ENCODE data around the gene GIPC2.
"Not testable (repeated sequence)": the region's sequence is repeated elsewhere in the genome, so short reads cannot be mapped to it uniquely, and the experiment has no call there.

Gene GIPC2

GRCh38 chr1:78047106-78047505, 1.3 kb downstream of the GIPC2 start:
- Histone ChIP-seq H3K4me3 (no peak overlapping the region), H3K4me1 (no peaks in the 10 kb centered on the region), H3K9me3 (no peaks in the 10 kb centered on the region), H3K27me3 (ENCODE audit: low read depth) (no peaks in the 10 kb centered on the region), H3K36me3 (replicated peaks) (no peaks in the 10 kb centered on the region)
- DNase-seq (ENCODE audit: low spot score in 2 of 2) = no peak
- in situ Hi-C loops (cut with MboI; ENCODE audit: low sequenced_read_pairs) = no loop called here

- H3K27me3 ChIP-seq (ENCODE audit: low read depth) = no peaks in the 10 kb centered on the region
- no peaks in the 10 kb centered on the region for H3K36me3 ChIP-seq (replicated peaks)
- H3K4me3 ChIP-seq = no peak overlapping the region
- H3K4me1 ChIP-seq = no peaks in the 10 kb centered on the region
- in situ Hi-C loops (cut with MboI; ENCODE audit: low sequenced_read_pairs) = no loop called here
- H3K9me3 ChIP-seq = no peaks in the 10 kb centered on the region
- DNase-seq (ENCODE audit: low spot score in 2 of 2) = no peak
Observed at GRCh38 chr1:78047631-78048030, 1.9 kb downstream of the GIPC2 start.

- no peak for DNase-seq (ENCODE audit: low spot score in 2 of 2)
- in situ Hi-C loops (cut with MboI; ENCODE audit: low sequenced_read_pairs) = no loop called here
- H3K4me3 ChIP-seq = no peak overlapping the region
- H3K9me3 ChIP-seq = no peaks in the 10 kb centered on the region
- no peaks in the 10 kb centered on the region for H3K4me1 ChIP-seq
- H3K27me3 ChIP-seq (ENCODE audit: low read depth) = no peaks in the 10 kb centered on the region
- no peaks in the 10 kb centered on the region for H3K36me3 ChIP-seq (replicated peaks)
Observed at GRCh38 chr1:78048446-78048845, 2.7 kb downstream of the GIPC2 start.

- in situ Hi-C loops (cut with MboI; ENCODE audit: low sequenced_read_pairs) = no loop called here
- no peaks in the 10 kb centered on the region for H3K9me3 ChIP-seq
- no peaks in the 10 kb centered on the region for H3K4me1 ChIP-seq
- H3K36me3 ChIP-seq (replicated peaks) = no peaks in the 10 kb centered on the region
- no peak overlapping the region for H3K4me3 ChIP-seq
- DNase-seq (ENCODE audit: low spot score in 2 of 2) = no peak
- no peaks in the 10 kb centered on the region for H3K27me3 ChIP-seq (ENCODE audit: low read depth)
Observed at GRCh38 chr1:78049396-78049795, 3.6 kb downstream of the GIPC2 start.

GRCh38 chr1:78051005-78051404, 5.2 kb downstream of the GIPC2 start:
- no peaks in the 10 kb centered on the region for H3K27me3 ChIP-seq (ENCODE audit: low read depth)
- no peak for DNase-seq (ENCODE audit: low spot score in 2 of 2)
- no peaks in the 10 kb centered on the region for H3K36me3 ChIP-seq (replicated peaks)
- no peak overlapping the region for H3K4me3 ChIP-seq
- no peaks in the 10 kb centered on the region for H3K9me3 ChIP-seq
- no peaks in the 10 kb centered on the region for H3K4me1 ChIP-seq
- in situ Hi-C loops (cut with MboI; ENCODE audit: low sequenced_read_pairs) = no loop called here

GRCh38 chr1:78052685-78053405, 7.1 kb downstream of the GIPC2 start:
- Histone ChIP-seq H3K36me3 (replicated peaks) (no peaks in the 10 kb centered on the region), H3K27me3 (ENCODE audit: low read depth) (no peaks in the 10 kb centered on the region; the same call in 1 of the 2 replicates), H3K4me3 (no peak overlapping the region), H3K9me3 (no peaks in the 10 kb centered on the region), H3K4me1 (no peaks in the 10 kb centered on the region)
- in situ Hi-C loops (cut with MboI; ENCODE audit: low sequenced_read_pairs) = no loop called here
- no peak for DNase-seq (ENCODE audit: low spot score in 2 of 2)

- DNase-seq (ENCODE audit: low spot score in 2 of 2) = no peak
- in situ Hi-C loops (cut with MboI; ENCODE audit: low sequenced_read_pairs) = no loop called here
- Histone ChIP-seq H3K9me3 (no peaks in the 10 kb centered on the region), H3K36me3 (replicated peaks) (no peaks in the 10 kb centered on the region), H3K4me3 (no peak overlapping the region), H3K27me3 (ENCODE audit: low read depth) (no peaks in the 10 kb centered on the region; the same call in 1 of the 2 replicates), H3K4me1 (no peaks in the 10 kb centered on the region)
Observed at GRCh38 chr1:78053498-78053897, 7.7 kb downstream of the GIPC2 start.

GRCh38 chr1:78054559-78054958, 8.8 kb downstream of the GIPC2 start:
- no peaks in the 10 kb centered on the region for H3K4me1 ChIP-seq
- no peaks in the 10 kb centered on the region for H3K36me3 ChIP-seq (replicated peaks)
- H3K27me3 ChIP-seq (ENCODE audit: low read depth) = no peaks in the 10 kb centered on the region; the same call in 1 of the 2 replicates
- in situ Hi-C loops (cut with MboI; ENCODE audit: low sequenced_read_pairs) = no loop called here
- no peak for DNase-seq (ENCODE audit: low spot score in 2 of 2)
- H3K9me3 ChIP-seq = no peaks in the 10 kb centered on the region
- H3K4me3 ChIP-seq = no peak overlapping the region

GRCh38 chr1:78054972-78055371, 9.2 kb downstream of the GIPC2 start:
- no peaks in the 10 kb centered on the region for H3K36me3 ChIP-seq (replicated peaks)
- H3K9me3 ChIP-seq = no peaks in the 10 kb centered on the region
- no peak overlapping the region for H3K4me3 ChIP-seq
- no peak for DNase-seq (ENCODE audit: low spot score in 2 of 2)
- H3K4me1 ChIP-seq = no peaks in the 10 kb centered on the region
- in situ Hi-C loops (cut with MboI; ENCODE audit: low sequenced_read_pairs) = no loop called here
- H3K27me3 ChIP-seq (ENCODE audit: low read depth) = no peaks in the 10 kb centered on the region; the same call in 1 of the 2 replicates

GRCh38 chr1:78055565-78056132, 9.9 kb downstream of the GIPC2 start:
- Histone ChIP-seq H3K4me1 (no peaks in the 10 kb centered on the region), H3K4me3 (no peak overlapping the region), H3K36me3 (replicated peaks) (no peaks in the 10 kb centered on the region), H3K9me3 (no peaks in the 10 kb centered on the region), H3K27me3 (ENCODE audit: low read depth) (no peaks in the 10 kb centered on the region; the same call in 1 of the 2 replicates)
- in situ Hi-C loops (cut with MboI; ENCODE audit: low sequenced_read_pairs) = no loop called here
- no peak for DNase-seq (ENCODE audit: low spot score in 2 of 2)

- H3K9me3 ChIP-seq = no peaks in the 10 kb centered on the region
- H3K4me3 ChIP-seq = no peak overlapping the region
- no peaks in the 10 kb centered on the region for H3K4me1 ChIP-seq
- no peaks in the 10 kb centered on the region for H3K36me3 ChIP-seq (replicated peaks)
- H3K27me3 ChIP-seq (ENCODE audit: low read depth) = no peaks in the 10 kb centered on the region; the same call in 1 of the 2 replicates
- no peak for DNase-seq (ENCODE audit: low spot score in 2 of 2)
- in situ Hi-C loops (cut with MboI; ENCODE audit: low sequenced_read_pairs) = no loop called here
Observed at GRCh38 chr1:78058670-78059069, 12.9 kb downstream of the GIPC2 start.

- no peak for DNase-seq (ENCODE audit: low spot score in 2 of 2)
- H3K4me1 ChIP-seq = no peaks in the 10 kb centered on the region
- H3K36me3 ChIP-seq (replicated peaks) = no peaks in the 10 kb centered on the region
- H3K27me3 ChIP-seq (ENCODE audit: low read depth) = peaks cover 3% of the 10 kb centered on the region; the same call in 1 of the 2 replicates
- no peak overlapping the region for H3K4me3 ChIP-seq
- in situ Hi-C loops (cut with MboI; ENCODE audit: low sequenced_read_pairs) = no loop called here
- no peaks in the 10 kb centered on the region for H3K9me3 ChIP-seq
Observed at GRCh38 chr1:78060857-78061563, 15.2 kb downstream of the GIPC2 start.

GRCh38 chr1:78061825-78062523, 16.2 kb downstream of the GIPC2 start:
- H3K36me3 ChIP-seq (replicated peaks) = no peaks in the 10 kb centered on the region
- no peak for DNase-seq (ENCODE audit: low spot score in 2 of 2)
- no peaks in the 10 kb centered on the region for H3K4me1 ChIP-seq
- no peaks in the 10 kb centered on the region for H3K9me3 ChIP-seq
- H3K27me3 ChIP-seq (ENCODE audit: low read depth) = peaks cover 3% of the 10 kb centered on the region; the same call in 1 of the 2 replicates
- no peak overlapping the region for H3K4me3 ChIP-seq
- in situ Hi-C loops (cut with MboI; ENCODE audit: low sequenced_read_pairs) = no loop called here

- H3K36me3 ChIP-seq (replicated peaks); H3K9me3 ChIP-seq; in situ Hi-C loops (cut with MboI; ENCODE audit: low sequenced_read_pairs); H3K4me1 ChIP-seq; DNase-seq (ENCODE audit: low spot score in 2 of 2); H3K4me3 ChIP-seq; H3K27me3 ChIP-seq (ENCODE audit: low read depth): not testable (repeated sequence)
Observed at GRCh38 chr1:78064886-78065285, 19.1 kb downstream of the GIPC2 start.

Measured in HAP-1 (cell line).